Neural crest cell (in vitro differentiated cells): ENCODE results near the gene PRPF19. TPM values are rescaled to one million over a fixed set of nuclear protein-coding genes. Genes with fewer than 3 reads are reported as not detected.
A peak's percentile ranks its signal among the peaks of the same experiment; 100 is the strongest.

ENCODE experiments used
- DNase-seq: peaks from one replicate; pipeline ENCODE4 v3.0.0; 2021; ENCODE audit warnings: low read depth, mixed read lengths, low spot score
- H3K27ac Mint-ChIP-seq: one replicate; pipeline ENCODE4 v1.8.0; 2021; ENCODE audit warnings: mild to moderate bottlenecking, mixed read lengths; ENCODE audit not compliant: unreplicated experiment
- H3K27me3 Mint-ChIP-seq: 2 replicates; pipeline ENCODE4 v1.8.0; 2021; ENCODE audit warnings: low read depth, mild to moderate bottlenecking, mixed read lengths
- H3K36me3 Mint-ChIP-seq: 2 replicates; pipeline ENCODE4 v1.8.0; 2021; ENCODE audit warnings: low read depth, mild to moderate bottlenecking, mixed read lengths
- H3K4me1 Mint-ChIP-seq: 2 replicates; pipeline ENCODE4 v1.8.0; 2021; ENCODE audit warnings: mixed read lengths
- H3K4me3 Mint-ChIP-seq: one replicate; pipeline ENCODE4 v1.8.0; 2021; ENCODE audit warnings: mild to moderate bottlenecking, mixed read lengths
- H3K9me3 Mint-ChIP-seq: 2 replicates; pipeline ENCODE4 v1.8.0; 2021; ENCODE audit warnings: mixed read lengths
- CTCF ChIP-seq: fragments of 200-600 bp; sonication (generic); conservative IDR thresholded peaks from 2 replicates; pipeline ENCODE4 v1.5.0; 2021; ENCODE audit warnings: antibody characterized with exemption, mild to moderate bottlenecking
- total RNA-seq: library from RNA; stranded (reverse); gene quantifications from 2 replicates; pipeline ENCODE4 v1.2.1, GENCODE V29; 2021

Gene PRPF19
- total RNA-seq, 1 donor from 2014 or later: 183 TPM

GRCh38 chr11:60924906-60925853 lies 18.8 kb upstream of the PRPF19 start:
- Mint-ChIP-seq H3K36me3 (peaks cover 17% of the 10 kb centered on the region), H3K4me1 (peaks cover 28% of the 10 kb centered on the region), H3K27ac (no peak overlapping the region), H3K4me3 (peak overlapping the region; percentile 95), H3K27me3 (no peaks in the 10 kb centered on the region), H3K9me3 (no peaks in the 10 kb centered on the region)
- no peak for TF ChIP-seq CTCF
- peak; percentile 27 for DNase-seq

DNA sequence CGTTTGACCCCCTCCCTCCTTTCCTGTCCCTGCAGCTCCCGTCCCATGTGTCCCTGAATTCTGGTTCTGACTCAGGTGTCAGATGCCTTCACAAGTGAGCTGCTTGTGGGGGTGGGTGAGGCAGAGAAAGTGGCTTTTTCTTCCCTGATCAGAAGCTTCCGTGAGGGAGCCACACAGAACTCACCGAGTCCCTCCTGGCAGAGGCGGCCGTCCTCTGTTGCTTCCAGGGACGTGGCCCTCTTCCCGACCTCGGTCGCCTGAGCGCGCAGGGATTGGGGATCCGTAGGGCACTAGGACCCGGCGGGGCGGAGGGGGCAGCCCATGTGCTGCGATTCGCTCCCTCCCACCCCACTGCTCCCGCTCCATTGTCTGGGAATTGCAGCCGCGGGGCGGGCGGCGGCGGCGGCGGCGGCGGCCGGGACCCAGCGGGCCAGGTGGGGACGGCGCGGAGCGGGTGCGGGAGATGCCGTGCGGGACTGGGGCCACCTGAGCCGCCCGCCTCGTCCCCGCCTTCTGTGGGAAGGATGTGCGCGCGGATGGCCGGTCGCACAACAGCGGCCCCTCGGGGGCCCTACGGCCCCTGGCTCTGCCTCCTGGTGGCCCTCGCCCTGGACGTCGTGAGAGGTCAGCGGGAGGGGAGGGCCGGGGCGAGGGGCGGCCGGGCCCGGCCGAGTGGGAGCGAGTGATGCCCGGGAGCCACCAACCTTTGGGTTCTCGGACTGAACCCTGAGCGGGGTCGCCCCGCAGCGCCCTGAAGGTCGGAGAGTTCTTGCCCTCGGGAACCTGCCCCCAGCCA lies 17.9 kb upstream of the PRPF19 start, which contains the start of gene TMEM132A:
Gene TMEM132A (plus strand): TSS at position 351 of the 796 bp plus-strand sequence. CDS start 174 bp downstream, at position 525.
- H3K4me1 Mint-ChIP-seq: peaks cover 28% of the 10 kb centered on the region
- no peaks in the 10 kb centered on the region for H3K27me3 Mint-ChIP-seq
- no peaks in the 10 kb centered on the region for H3K9me3 Mint-ChIP-seq
- H3K36me3 Mint-ChIP-seq: peaks cover 14% of the 10 kb centered on the region
- TF ChIP-seq CTCF: no peak
- peak within 1 kb of the TSS; percentile 95 for H3K4me3 Mint-ChIP-seq
- peak; percentile 69 for DNase-seq
- H3K27ac Mint-ChIP-seq: no peak within 1 kb of the TSS

DNA sequence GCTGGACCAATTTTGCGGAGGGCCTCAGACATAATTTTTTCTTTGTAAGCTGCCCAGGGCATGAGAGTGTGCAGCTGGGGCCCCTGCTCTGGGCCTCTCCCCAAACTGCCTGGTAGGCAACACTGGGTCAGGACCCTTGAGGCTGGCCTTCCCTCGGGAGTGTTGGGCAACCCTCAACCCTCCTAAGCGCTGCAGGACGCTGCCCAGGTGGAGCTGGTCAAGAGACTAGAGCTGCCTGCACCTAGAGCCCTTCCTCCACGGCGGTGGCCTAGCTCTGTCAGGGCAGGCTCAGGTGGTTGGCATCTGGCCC lies 17.4 kb upstream of the PRPF19 start:
- H3K4me3 Mint-ChIP-seq: peak overlapping the region; percentile 95
- no peaks in the 10 kb centered on the region for H3K27me3 Mint-ChIP-seq
- no peaks in the 10 kb centered on the region for H3K9me3 Mint-ChIP-seq
- no peak for DNase-seq
- peaks cover 28% of the 10 kb centered on the region for H3K4me1 Mint-ChIP-seq
- H3K36me3 Mint-ChIP-seq: peaks cover 14% of the 10 kb centered on the region
- TF ChIP-seq CTCF: no peak
- no peak overlapping the region for H3K27ac Mint-ChIP-seq

GRCh38 chr11:60923326-60923725 lies 16.9 kb upstream of the PRPF19 start:
- Mint-ChIP-seq H3K9me3 (no peaks in the 10 kb centered on the region), H3K36me3 (peaks cover 14% of the 10 kb centered on the region), H3K27me3 (no peaks in the 10 kb centered on the region), H3K4me3 (peak overlapping the region; percentile 83), H3K27ac (no peak overlapping the region), H3K4me1 (peaks cover 28% of the 10 kb centered on the region)
- DNase-seq: no peak
- TF ChIP-seq CTCF: no peak

- DNase-seq: no peak
- H3K27me3 Mint-ChIP-seq: no peaks in the 10 kb centered on the region
- H3K36me3 Mint-ChIP-seq: peaks cover 14% of the 10 kb centered on the region
- H3K27ac Mint-ChIP-seq: no peak overlapping the region
- H3K4me1 Mint-ChIP-seq: peaks cover 28% of the 10 kb centered on the region
- peak overlapping the region; percentile 83 for H3K4me3 Mint-ChIP-seq
- TF ChIP-seq CTCF: no peak
- H3K9me3 Mint-ChIP-seq: no peaks in the 10 kb centered on the region
Observed at GRCh38 chr11:60922906-60923305, 16.5 kb upstream of the PRPF19 start.
